ENCODE data around the gene TBC1D22A. TPM values are rescaled to one million over a fixed set of nuclear protein-coding genes. Genes with fewer than 3 reads are reported as not detected.

Gene TBC1D22A
- total and polyA plus RNA-seq, 9 of the 15 experiments (the other 6 are each of a cell fraction or from before 2014, with no cell fraction given) = 0.20 to 11.5 (median 5.2) TPM

GRCh38 chr22:46762238-46763050 is at the start of gene TBC1D22A (continued):
- TF ChIP-seq ETV5 (CRISPR knock-in tag; IDR thresholded peaks at IDR 0.05; ENCODE audit: low read depth) (peak; percentile 70; the same call in 1 of the 2 replicates), SP1 (CRISPR knock-in tag; IDR thresholded peaks at IDR 0.05) (peak; percentile 52; the same call in 1 of the 2 replicates), GABPB1 (CRISPR knock-in tag; IDR thresholded peaks at IDR 0.05) (peak; percentile 95), PKNOX1 (IDR thresholded peaks at IDR 0.05) (peak; percentile 63), USF2 (CRISPR knock-in tag; IDR thresholded peaks at IDR 0.05) (no peak), HMGXB4 (CRISPR knock-in tag; IDR thresholded peaks at IDR 0.05) (no peak), MAZ (CRISPR knock-in tag; conservative IDR thresholded peaks at IDR 0.05 in 1 of 2, IDR thresholded peaks at IDR 0.05 in 1 of 2) (peak; percentile 49 to 54; a peak in 3 of 4 replicates), BDP1 (IDR thresholded peaks at IDR 0.05; ENCODE audit: insufficient read depth, insufficient read length) (no peak), ZBTB8A (IDR thresholded peaks at IDR 0.05; ENCODE audit: partially characterized antibody) (no peak), EGR1 (conservative IDR thresholded peaks at IDR 0.05) (peak; percentile 71), AFF1 (IDR thresholded peaks at IDR 0.05; ENCODE audit: low read depth in 1 of 2, partially characterized antibody in 2 of 2) (no peak), BCL6 (CRISPR knock-in tag; IDR thresholded peaks at IDR 0.05) (no peak), RBBP5 (IDR thresholded peaks at IDR 0.05; ENCODE audit: borderline replicate concordance, insufficient read depth, low read length, poor library complexity, severe bottlenecking) (peak; percentile 68), POLR2G (IDR thresholded peaks at IDR 0.05; ENCODE audit: low read depth, low read length) (peak; percentile 100), ZFX (CRISPR knock-in tag; IDR thresholded peaks at IDR 0.05) (peak; percentile 87), GMEB1 (CRISPR knock-in tag; IDR thresholded peaks at IDR 0.05) (peak; percentile 94)

All from K562 (cell line).